Ishikawa (cell line): ENCODE data around the gene COMP.

Experiments used
- CEBPB ChIP-seq: IDR thresholded peaks from 2 replicates; pipeline ENCODE4 v1.6.1; 2012
- CREB1 ChIP-seq: IDR thresholded peaks from 2 replicates; pipeline ENCODE4 v1.6.1; 2012; ENCODE audit warnings: low read depth
- EGR1 ChIP-seq: IDR thresholded peaks from 2 replicates; pipeline ENCODE4 v1.6.1; 2012
- EP300 ChIP-seq: IDR thresholded peaks from 2 replicates; pipeline ENCODE4 v1.6.1; 2012; ENCODE audit warnings: borderline replicate concordance
- FOXM1 ChIP-seq: IDR thresholded peaks from 2 replicates; pipeline ENCODE4 v1.6.1; 2012; ENCODE audit warnings: low read depth, borderline replicate concordance
- NFIC ChIP-seq: IDR thresholded peaks from 2 replicates; pipeline ENCODE4 v1.6.1; 2012
- RAD21 ChIP-seq: IDR thresholded peaks from 2 replicates; pipeline ENCODE4 v1.6.1; 2012; ENCODE audit warnings: low read depth
- TAF1 ChIP-seq: IDR thresholded peaks from 2 replicates; pipeline ENCODE4 v1.6.1; 2012; ENCODE audit warnings: low read depth, mild to moderate bottlenecking
- TCF12 ChIP-seq: IDR thresholded peaks from 2 replicates; pipeline ENCODE4 v1.6.1; 2012; ENCODE audit warnings: low read depth
- TEAD4 ChIP-seq: IDR thresholded peaks from 2 replicates; pipeline ENCODE4 v1.6.1; 2012
- YY1 ChIP-seq: IDR thresholded peaks from 2 replicates; pipeline ENCODE4 v1.6.1; 2012; ENCODE audit warnings: low read depth
- ZBTB7A ChIP-seq: IDR thresholded peaks from 2 replicates; pipeline ENCODE4 v1.6.1; 2012; ENCODE audit warnings: low read depth
- TF ChIP-seq, protein P1 (sequence below): IDR thresholded peaks from 2 replicates; pipeline ENCODE4 v1.6.1; 2012
- TF ChIP-seq, protein P2 (sequence below): IDR thresholded peaks from 2 replicates; pipeline ENCODE4 v1.6.1; 2012; ENCODE audit warnings: low read depth, mild to moderate bottlenecking
- TF ChIP-seq, protein P3 (sequence below): IDR thresholded peaks from 2 replicates; pipeline ENCODE4 v1.6.1; 2012

Gene COMP

DNA sequence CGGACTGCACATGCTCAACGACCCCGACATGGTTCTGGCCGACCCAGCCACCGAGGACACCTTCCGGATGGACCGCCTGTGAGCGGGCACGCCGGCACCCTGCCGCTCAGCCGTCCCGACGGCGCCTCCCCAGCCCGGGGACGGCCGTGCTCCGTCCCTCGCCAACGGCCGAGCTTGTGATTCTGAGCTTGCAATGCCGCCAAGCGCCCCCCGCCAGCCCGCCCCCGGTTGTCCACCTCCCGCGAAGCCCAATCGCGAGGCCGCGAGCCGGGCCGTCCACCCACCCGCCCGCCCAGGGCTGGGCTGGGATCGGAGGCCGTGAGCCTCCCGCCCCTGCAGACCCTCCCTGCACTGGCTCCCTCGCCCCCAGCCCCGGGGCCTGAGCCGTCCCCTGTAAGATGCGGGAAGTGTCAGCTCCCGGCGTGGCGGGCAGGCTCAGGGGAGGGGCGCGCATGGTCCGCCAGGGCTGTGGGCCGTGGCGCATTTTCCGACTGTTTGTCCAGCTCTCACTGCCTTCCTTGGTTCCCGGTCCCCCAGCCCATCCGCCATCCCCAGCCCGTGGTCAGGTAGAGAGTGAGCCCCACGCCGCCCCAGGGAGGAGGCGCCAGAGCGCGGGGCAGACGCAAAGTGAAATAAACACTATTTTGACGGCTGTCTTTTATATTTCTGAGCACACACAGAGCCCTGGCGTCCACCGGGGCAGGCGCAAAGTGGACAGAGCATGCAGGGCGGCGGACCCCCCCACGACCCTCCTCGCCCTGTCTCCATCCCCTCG is 13.6 kb downstream of the COMP start:
- TF ChIP-seq YY1 (no peak), RAD21 (no peak), TEAD4 (no peak), FOXM1 (no peak), TCF12 (no peak), CEBPB (no peak), CREB1 (no peak), ZBTB7A (no peak), TAF1 (no peak), EGR1 (no peak), EP300 (no peak)
- TF ChIP-seq, protein P1, sequence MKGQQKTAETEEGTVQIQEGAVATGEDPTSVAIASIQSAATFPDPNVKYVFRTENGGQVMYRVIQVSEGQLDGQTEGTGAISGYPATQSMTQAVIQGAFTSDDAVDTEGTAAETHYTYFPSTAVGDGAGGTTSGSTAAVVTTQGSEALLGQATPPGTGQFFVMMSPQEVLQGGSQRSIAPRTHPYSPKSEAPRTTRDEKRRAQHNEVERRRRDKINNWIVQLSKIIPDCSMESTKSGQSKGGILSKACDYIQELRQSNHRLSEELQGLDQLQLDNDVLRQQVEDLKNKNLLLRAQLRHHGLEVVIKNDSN = no peak
- TF ChIP-seq, protein P2, sequence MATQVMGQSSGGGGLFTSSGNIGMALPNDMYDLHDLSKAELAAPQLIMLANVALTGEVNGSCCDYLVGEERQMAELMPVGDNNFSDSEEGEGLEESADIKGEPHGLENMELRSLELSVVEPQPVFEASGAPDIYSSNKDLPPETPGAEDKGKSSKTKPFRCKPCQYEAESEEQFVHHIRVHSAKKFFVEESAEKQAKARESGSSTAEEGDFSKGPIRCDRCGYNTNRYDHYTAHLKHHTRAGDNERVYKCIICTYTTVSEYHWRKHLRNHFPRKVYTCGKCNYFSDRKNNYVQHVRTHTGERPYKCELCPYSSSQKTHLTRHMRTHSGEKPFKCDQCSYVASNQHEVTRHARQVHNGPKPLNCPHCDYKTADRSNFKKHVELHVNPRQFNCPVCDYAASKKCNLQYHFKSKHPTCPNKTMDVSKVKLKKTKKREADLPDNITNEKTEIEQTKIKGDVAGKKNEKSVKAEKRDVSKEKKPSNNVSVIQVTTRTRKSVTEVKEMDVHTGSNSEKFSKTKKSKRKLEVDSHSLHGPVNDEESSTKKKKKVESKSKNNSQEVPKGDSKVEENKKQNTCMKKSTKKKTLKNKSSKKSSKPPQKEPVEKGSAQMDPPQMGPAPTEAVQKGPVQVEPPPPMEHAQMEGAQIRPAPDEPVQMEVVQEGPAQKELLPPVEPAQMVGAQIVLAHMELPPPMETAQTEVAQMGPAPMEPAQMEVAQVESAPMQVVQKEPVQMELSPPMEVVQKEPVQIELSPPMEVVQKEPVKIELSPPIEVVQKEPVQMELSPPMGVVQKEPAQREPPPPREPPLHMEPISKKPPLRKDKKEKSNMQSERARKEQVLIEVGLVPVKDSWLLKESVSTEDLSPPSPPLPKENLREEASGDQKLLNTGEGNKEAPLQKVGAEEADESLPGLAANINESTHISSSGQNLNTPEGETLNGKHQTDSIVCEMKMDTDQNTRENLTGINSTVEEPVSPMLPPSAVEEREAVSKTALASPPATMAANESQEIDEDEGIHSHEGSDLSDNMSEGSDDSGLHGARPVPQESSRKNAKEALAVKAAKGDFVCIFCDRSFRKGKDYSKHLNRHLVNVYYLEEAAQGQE = no peak
- TF ChIP-seq, protein P3, sequence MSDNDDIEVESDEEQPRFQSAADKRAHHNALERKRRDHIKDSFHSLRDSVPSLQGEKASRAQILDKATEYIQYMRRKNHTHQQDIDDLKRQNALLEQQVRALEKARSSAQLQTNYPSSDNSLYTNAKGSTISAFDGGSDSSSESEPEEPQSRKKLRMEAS = no peak

DNA sequence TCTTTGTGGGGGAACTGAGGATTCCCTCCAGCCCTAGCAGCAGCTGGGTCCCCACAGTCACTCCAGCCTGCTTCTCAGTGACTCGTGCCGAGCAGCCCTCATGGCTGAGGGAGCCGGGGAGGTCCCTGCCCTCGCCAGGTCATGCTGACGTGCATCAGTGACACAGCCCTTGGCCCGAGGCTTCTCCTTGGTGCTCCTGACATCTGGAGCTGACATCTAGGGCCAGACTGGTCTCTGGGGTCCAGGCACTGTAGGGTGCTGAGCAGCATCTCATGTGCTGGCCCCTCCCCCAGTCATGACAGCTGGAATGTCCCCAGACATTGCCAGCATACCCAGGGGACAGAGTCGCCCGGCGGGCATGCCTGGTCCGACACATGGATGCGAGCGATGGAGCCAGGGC is 14.4 kb downstream of the COMP start:
- TF ChIP-seq TEAD4 (peak; percentile 4; the same call in 1 of the 2 replicates), RAD21 (no peak)

DNA sequence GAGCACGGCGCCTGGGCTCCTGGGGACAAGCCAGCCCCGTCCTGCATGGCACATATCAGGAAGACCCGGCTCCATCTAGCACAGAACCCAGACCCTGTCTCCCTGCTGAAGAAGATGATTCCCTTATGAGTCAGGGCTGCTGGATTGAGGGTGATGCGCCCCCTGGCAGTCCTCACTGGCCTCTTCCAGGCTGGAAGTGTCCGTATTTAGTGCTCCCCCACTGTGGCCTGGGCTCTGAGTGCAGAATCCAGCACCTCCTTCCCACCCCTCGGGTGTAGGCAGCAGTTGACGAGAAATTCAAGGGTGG is 14.9 kb downstream of the COMP start:
- no peak for TF ChIP-seq EGR1
- no peak for TF ChIP-seq EP300

DNA sequence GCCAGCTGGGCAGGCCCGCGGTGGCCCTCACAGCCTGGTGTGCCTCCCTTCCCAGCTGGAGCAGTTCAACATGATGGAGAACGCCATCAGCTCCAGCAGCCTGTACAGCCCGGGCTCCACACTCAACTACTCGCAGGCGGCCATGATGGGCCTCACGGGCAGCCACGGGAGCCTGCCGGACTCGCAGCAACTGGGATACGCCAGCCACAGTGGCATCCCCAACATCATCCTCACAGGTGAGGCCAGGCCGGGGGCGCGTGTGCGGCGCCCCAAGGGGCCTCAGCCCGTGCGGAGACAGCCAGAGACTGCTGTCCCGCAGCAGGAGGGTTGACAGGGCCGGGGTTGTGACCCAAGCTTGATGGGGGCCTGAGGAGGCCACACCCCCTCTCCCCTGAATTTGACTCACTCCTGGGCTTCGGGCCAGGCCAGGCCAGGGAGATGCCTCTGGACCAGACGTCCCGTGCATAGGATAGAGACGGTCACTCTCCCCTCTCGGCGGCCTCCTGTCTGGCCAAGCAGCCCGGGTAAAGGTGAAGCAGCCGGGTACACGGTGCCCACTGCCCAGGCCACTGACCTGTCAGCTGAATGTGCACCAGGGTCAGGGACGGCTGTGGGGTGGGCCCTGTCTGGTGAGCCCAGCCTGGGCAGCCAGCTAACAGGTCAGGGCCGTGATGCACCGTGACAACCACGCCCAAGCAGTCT is 15.4 kb downstream of the COMP start:
- TF ChIP-seq CEBPB (no peak), EGR1 (no peak), TCF12 (no peak), ZBTB7A (no peak), RAD21 (no peak), NFIC (no peak), YY1 (no peak), EP300 (no peak), CREB1 (no peak)
- TF ChIP-seq, protein P1 = no peak
- TF ChIP-seq, protein P3 = no peak

DNA sequence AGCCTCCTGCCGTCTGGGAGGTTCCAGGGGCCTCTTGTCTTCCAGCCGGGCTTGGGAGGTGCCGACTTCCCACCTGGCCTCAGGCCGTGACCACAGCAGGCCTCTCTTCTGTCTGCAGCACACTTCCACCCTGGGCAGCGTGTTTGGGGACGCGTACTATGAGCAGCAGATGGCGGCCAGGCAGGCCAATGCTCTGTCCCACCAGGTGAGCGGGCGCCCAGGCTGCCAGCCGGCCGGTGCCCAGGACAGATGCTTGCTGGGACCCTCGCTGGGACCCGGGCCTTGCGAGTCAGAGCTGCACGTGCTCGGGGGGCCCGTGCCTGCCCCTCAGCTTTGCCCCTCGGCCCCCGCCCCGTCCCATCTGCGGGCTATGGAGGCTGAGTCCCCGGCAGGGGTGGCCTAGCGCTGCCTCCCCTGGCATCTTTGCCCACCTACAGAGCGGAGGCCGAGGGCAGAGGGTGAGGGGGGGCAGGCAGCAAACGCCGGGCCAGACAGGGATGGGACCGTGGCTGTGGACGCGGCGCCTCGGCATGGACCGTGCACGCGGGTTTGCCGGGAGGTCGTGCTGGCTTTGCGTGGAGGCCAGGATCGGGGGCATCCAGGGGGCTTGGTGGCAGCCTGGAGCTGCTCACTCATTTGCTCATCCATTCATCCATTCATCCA is 16.2 kb downstream of the COMP start:
- TF ChIP-seq ZBTB7A (no peak), YY1 (no peak), NFIC (no peak), TEAD4 (no peak), RAD21 (no peak), TCF12 (no peak)
- TF ChIP-seq, protein P1 = no peak
- TF ChIP-seq, protein P3 = no peak

DNA sequence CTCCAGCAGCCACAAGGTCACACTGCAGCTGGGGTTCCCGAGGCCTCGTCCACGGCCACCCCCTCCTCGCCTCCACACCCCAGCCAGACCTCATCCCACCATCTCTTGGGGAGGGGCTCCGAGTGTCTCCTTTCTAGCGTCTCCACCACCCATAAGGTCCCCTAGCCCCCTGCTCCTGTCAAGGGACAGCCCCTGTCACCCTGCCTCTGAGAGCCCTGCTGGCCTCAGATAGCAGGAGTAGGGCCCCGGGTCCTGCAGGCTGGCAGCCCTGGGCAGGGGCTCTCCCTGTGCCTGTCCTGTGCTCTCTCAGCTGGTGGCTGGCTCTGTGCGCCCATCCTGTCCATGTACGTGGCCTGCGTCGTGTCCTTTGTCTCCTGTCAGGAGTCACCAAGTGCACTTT is 17.0 kb downstream of the COMP start:
- no peak for TF ChIP-seq NFIC
- no peak for TF ChIP-seq EP300
- TF ChIP-seq, protein P2 = no peak
- TF ChIP-seq, protein P3 = no peak
- no peak for TF ChIP-seq RAD21
- TF ChIP-seq, protein P1 = no peak
- TF ChIP-seq CREB1 = no peak
- TF ChIP-seq YY1 = no peak
- TF ChIP-seq TEAD4 = no peak
- TF ChIP-seq CEBPB = no peak
- TF ChIP-seq TCF12 = no peak
- TF ChIP-seq FOXM1 = no peak
